ENCODE measurements around the gene TLE6. TPM values are rescaled to one million over a fixed set of nuclear protein-coding genes. Genes with fewer than 3 reads are reported as not detected.
A peak's percentile ranks its signal among the peaks of the same experiment; 100 is the strongest.

The TLE6 gene
- total RNA-seq, 1 donor from 2014 or later: 0.59 TPM

DNA sequence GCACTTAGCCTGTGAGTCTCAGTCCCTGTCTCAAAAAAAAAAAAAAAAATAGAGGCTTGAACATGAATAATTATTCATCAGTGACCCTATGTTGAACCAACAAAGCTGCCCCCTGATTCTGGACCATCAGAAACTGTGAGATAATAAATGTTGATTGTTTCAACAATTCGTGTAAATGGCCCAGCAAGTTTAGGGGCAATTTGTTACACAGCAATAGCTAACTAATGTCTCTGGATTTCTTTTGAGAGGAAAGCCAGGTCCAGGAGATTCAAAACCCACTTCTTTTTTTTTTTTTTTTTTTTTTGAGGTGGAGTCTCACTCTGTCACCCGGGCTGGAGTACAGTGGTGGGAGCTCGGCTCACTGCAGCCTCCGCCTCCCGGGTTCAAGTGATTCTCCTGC, 12.5 kb upstream of the TLE6 start:
- TF ChIP-seq CTCF (IDR thresholded peaks at IDR 0.05; ENCODE audit: unreplicated experiment): no peak
- no peak for DNase-seq (ENCODE audit: low spot score)
- no peak overlapping the region for H3K27ac Mint-ChIP-seq (ENCODE audit: unreplicated experiment)
- no peaks in the 10 kb centered on the region for H3K4me1 Mint-ChIP-seq (ENCODE audit: unreplicated experiment)
- H3K4me3 Mint-ChIP-seq (ENCODE audit: unreplicated experiment): no peak overlapping the region
- H3K9me3 Mint-ChIP-seq (ENCODE audit: unreplicated experiment): no peaks in the 10 kb centered on the region
- H3K27me3 Mint-ChIP-seq (ENCODE audit: unreplicated experiment): no peaks in the 10 kb centered on the region
- H3K36me3 Mint-ChIP-seq (ENCODE audit: low read depth, unreplicated experiment): no peaks in the 10 kb centered on the region

GRCh38 chr19:2967972-2968371, 9.4 kb upstream of the TLE6 start:
- Mint-ChIP-seq H3K36me3 (ENCODE audit: low read depth, unreplicated experiment) (no peaks in the 10 kb centered on the region), H3K27me3 (ENCODE audit: unreplicated experiment) (no peaks in the 10 kb centered on the region), H3K4me3 (ENCODE audit: unreplicated experiment) (no peak overlapping the region), H3K4me1 (ENCODE audit: unreplicated experiment) (peaks cover 6% of the 10 kb centered on the region), H3K27ac (ENCODE audit: unreplicated experiment) (no peak overlapping the region), H3K9me3 (ENCODE audit: unreplicated experiment) (no peaks in the 10 kb centered on the region)
- DNase-seq (ENCODE audit: low spot score): no peak
- no peak for TF ChIP-seq CTCF (IDR thresholded peaks at IDR 0.05; ENCODE audit: unreplicated experiment)

DNA sequence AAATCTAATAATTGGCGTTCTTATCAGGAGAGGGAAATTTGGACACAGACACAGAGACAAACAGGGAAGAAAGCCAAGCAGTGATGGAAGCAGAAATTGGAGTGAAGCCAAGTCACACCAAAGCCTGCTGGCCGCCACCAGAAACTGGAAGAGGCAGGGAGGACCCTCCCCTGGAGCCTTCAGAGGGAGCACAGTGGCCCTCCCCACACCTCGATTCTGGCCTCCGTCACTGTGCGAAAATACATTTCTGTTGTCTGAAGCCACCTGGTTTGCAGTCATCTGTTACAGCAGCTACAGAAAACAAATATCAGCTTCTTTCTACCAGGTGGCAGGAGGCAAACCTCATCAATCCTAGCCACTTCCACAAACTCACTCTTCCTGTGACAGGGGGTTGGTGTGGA, 8.3 kb upstream of the TLE6 start:
- no peaks in the 10 kb centered on the region for H3K36me3 Mint-ChIP-seq (ENCODE audit: low read depth, unreplicated experiment)
- H3K27me3 Mint-ChIP-seq (ENCODE audit: unreplicated experiment): no peaks in the 10 kb centered on the region
- H3K27ac Mint-ChIP-seq (ENCODE audit: unreplicated experiment): no peak overlapping the region
- H3K4me1 Mint-ChIP-seq (ENCODE audit: unreplicated experiment): peaks cover 6% of the 10 kb centered on the region
- H3K4me3 Mint-ChIP-seq (ENCODE audit: unreplicated experiment): peak overlapping the region; percentile 65
- TF ChIP-seq CTCF (IDR thresholded peaks at IDR 0.05; ENCODE audit: unreplicated experiment): no peak
- H3K9me3 Mint-ChIP-seq (ENCODE audit: unreplicated experiment): no peaks in the 10 kb centered on the region
- DNase-seq (ENCODE audit: low spot score): no peak

DNA sequence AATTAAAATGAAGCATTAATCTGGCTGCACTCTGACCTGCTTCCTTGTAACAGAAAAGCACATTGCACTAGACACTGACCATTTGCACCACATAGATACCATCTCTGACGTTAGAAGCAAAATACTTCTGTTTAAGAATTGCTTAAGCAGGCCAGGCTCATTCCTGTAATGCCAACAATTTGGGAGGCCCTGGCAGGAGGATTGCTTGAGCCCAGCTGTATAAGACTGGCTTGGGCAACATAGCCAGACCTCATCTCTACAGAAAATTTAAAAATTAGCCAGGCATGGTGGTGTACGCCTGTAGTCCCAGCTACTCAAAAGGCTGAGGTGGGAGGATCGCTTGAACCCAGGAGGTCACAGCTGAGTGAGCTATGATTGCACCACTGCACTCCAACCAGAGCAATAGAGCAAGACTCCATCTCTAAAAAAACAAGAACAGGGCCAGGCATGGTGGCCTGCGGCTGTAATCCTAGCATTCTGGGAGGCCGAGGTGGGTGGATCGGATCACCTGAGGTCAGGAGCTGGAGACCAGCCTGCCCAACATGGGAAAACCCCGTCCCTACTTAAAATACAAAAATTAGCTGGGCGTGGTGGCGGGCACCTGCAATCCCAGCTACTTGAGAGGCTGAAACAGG, 7.0 kb upstream of the TLE6 start:
- H3K4me1 Mint-ChIP-seq (ENCODE audit: unreplicated experiment): peaks cover 11% of the 10 kb centered on the region
- H3K27me3 Mint-ChIP-seq (ENCODE audit: unreplicated experiment): no peaks in the 10 kb centered on the region

More for the DNA sequence above, 7.0 kb upstream of the TLE6 start:
- H3K9me3 Mint-ChIP-seq (ENCODE audit: unreplicated experiment): no peaks in the 10 kb centered on the region
- no peaks in the 10 kb centered on the region for H3K36me3 Mint-ChIP-seq (ENCODE audit: low read depth, unreplicated experiment)
- no peak for TF ChIP-seq CTCF (IDR thresholded peaks at IDR 0.05; ENCODE audit: unreplicated experiment)
- DNase-seq (ENCODE audit: low spot score): no peak
- no peak overlapping the region for H3K27ac Mint-ChIP-seq (ENCODE audit: unreplicated experiment)
- no peak overlapping the region for H3K4me3 Mint-ChIP-seq (ENCODE audit: unreplicated experiment)

All from endothelial cell (in vitro differentiated cells).